Right lobe of liver (tissue), 4 donors: Measurements from ENCODE around the gene FAM136A.

Source experiments
- CTCF ChIP-seq, 4 donors: fragments of 200-600 bp in 3 of 4; fragments of 450-650 bp in 1 of 4; IDR thresholded peaks; one replicate each; pipeline versions ENCODE4 v1.5.1 to v1.8.0; 2016 to 2022; ENCODE audit warnings: antibody characterized with exemption in 4 of 4, mild to moderate bottlenecking in 2 of 4
- POLR2A ChIP-seq: fragments of 450-650 bp; IDR thresholded peaks from one replicate; pipeline ENCODE4 v1.6.1; 2017; ENCODE audit warnings: antibody characterized with exemption, mild to moderate bottlenecking
- donor health status: DM: no; HTN: no; CAD: no.
- donor health status: DM: no; HTN: no; CAD: no.
- donor health status: DM: no; HTN: yes; CAD: no.

- no peak for TF ChIP-seq CTCF (IDR thresholded peaks at IDR 0.05)
- TF ChIP-seq POLR2A: no peak
Observed at GRCh38 chr2:70258532-70258875, 43.4 kb downstream of the FAM136A start.
